WI38 (cell line): Measurements from ENCODE around the gene ARID5B.

Experiments
- H3K4me3 ChIP-seq: 2 replicates; pipeline ENCODE4 v1.5.1; 2011; ENCODE audit warnings: low read depth, mild to moderate bottlenecking, control low read depth, low read length
- TF ChIP-seq, protein P1 (sequence below): IDR thresholded peaks from 2 replicates; pipeline ENCODE4 v1.5.1; 2012; ENCODE audit warnings: low read depth, mild to moderate bottlenecking, control low read depth, low read length

The ARID5B gene

DNA sequence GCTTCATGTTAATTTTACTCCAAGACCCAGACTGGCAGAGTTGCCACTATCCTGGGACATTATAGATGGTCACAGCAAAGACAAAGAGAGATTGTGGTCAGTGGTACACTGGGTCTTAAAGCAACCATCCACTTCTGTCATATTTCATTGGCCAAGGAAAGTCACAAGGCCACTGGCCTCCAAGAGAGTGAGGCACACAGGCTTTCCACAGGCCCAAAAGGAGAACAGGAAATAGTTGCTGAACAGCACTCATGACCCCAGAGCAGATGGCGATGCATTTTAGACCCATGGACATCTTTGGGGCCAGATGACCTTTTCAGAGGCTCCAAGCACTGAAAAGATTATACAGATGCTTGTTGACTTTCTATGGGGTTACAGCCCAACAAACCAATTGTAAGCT, 97.4 kb downstream of the ARID5B start:
- TF ChIP-seq, protein P1, sequence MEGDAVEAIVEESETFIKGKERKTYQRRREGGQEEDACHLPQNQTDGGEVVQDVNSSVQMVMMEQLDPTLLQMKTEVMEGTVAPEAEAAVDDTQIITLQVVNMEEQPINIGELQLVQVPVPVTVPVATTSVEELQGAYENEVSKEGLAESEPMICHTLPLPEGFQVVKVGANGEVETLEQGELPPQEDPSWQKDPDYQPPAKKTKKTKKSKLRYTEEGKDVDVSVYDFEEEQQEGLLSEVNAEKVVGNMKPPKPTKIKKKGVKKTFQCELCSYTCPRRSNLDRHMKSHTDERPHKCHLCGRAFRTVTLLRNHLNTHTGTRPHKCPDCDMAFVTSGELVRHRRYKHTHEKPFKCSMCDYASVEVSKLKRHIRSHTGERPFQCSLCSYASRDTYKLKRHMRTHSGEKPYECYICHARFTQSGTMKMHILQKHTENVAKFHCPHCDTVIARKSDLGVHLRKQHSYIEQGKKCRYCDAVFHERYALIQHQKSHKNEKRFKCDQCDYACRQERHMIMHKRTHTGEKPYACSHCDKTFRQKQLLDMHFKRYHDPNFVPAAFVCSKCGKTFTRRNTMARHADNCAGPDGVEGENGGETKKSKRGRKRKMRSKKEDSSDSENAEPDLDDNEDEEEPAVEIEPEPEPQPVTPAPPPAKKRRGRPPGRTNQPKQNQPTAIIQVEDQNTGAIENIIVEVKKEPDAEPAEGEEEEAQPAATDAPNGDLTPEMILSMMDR = no peak
- H3K4me3 ChIP-seq = no peak overlapping the region

DNA sequence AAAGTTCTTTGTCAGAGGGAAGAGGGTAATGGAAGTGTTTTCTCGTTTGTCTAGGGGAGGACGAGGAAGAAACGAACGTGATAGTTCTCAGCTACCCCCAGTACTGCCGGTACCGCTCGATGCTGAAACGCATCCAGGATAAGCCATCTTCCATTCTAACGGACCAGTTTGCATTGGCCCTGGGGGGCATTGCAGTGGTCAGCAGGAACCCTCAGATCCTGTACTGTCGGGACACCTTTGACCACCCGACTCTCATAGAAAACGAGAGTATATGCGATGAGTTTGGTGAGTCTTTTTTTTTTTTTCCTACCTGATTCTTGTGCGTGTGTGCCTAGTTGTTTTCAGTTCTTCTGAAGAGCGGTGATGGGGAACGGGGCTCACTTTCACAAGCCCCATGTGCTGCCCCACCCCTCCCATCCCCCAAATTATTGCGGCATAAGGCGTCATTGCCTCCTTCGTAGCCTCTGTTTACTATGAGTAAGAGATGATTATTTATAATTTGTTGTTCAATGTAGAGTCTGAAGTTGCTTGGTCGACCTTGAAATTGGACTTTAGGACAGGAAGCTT, 98.6 kb downstream of the ARID5B start:
- TF ChIP-seq, protein P1 = no peak

DNA sequence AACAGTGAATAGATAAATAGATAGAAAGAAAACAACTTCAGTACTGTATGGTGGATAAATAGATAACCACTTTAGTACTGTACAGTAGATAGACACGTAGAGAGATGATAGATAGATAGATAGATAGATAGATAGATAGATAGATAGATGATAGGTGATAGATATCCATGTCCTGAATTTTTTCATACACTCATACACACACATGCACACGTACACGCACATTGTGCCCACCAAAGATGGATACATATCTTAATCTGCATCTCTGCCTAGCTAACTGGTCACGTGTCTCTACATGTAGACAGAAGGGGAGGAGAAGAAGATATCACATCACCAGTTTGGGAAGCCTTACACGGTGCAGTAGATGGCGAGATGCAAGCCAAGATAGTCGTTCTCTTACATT, 99.2 kb downstream of the ARID5B start:
- H3K4me3 ChIP-seq = no peak overlapping the region
- TF ChIP-seq, protein P1 = no peak

More for the DNA sequence above, 98.6 kb downstream of the ARID5B start:
- H3K4me3 ChIP-seq = no peak overlapping the region

DNA sequence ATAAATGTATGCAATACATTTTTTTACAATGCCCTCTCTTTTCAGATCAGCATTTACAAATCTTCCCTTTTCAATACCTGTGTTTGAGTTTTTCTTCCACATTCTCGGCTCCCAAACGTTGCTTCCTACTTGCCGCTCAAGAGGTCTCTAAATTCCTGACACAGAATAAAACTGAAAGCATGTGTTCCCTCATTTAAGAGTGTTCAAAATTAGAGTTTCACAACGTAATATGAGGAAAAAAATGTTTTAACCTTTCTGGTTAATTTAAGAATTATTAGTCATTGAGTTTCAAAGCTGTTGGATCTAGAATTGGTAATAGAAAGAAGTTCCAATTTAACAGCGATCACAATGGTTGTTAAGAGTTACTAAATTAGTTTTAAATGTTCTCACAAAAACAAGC, 100.4 kb downstream of the ARID5B start:
- no peak overlapping the region for H3K4me3 ChIP-seq
- TF ChIP-seq, protein P1 = no peak

DNA sequence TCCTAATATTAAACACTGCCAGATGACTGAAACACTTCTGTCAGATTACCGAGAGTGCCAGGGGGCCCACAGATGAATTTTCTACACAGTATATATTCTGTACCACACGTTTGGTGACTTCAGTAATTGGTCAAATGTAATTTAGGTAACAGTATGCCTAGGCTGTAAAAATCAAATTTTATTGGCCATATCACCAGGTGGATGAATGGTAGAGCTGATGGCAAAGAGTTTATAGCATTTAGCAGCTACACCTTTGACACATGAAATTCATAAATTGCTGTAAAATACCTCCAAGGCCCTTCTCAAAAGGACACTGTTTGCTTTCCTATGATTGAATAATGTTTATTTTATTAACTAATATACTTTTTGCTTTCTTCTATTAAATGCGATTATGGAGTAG, 101.3 kb downstream of the ARID5B start:
- TF ChIP-seq, protein P1 = no peak
- H3K4me3 ChIP-seq = no peak overlapping the region

DNA sequence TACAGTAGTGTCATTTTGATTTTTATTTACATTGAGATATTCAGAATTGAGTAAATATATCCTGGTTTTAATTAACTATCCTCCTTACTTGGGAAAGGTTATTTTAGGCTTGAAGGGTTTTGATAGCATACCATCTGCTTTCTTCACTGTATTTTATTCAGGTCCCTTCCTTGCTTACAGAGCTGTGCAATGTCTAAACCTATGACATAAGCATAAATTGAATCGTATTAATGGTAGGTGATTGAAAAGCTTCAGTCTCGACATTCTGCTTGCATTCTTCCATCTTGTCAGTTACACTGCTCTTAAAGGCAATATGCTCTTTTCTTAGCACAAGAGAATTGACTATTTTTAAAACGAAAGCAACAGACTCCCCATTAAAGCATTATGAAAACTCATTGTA, 102.5 kb downstream of the ARID5B start:
- H3K4me3 ChIP-seq = no peak overlapping the region
- TF ChIP-seq, protein P1 = no peak

DNA sequence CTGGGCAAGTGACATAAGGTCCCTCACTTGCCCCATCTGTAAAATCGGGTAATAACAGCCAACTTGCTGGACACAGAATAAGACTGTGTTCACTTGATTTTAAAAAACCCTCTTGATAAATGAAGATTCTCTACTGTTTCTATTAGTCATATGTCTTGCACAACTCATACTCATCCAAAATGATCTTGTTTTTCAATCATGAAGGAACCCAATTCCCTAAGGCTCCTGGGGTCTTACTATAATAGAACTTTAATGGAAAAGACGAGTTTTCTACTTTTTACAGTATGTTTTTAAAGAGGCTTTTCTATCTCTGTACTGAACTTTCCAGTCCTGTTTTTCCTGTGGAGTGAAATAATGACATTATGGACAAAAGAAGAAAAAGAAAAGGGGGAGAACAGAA, 103.8 kb downstream of the ARID5B start:
- H3K4me3 ChIP-seq = no peak overlapping the region
- TF ChIP-seq, protein P1 = no peak
